Left colon (tissue), 2 donors: Measurements from ENCODE around the gene TAF8. TPM values are rescaled to one million over a fixed set of nuclear protein-coding genes. Genes with fewer than 3 reads are reported as not detected.
"Not testable (repeated sequence)": the region's sequence is repeated elsewhere in the genome, so short reads cannot be mapped to it uniquely, and the experiment has no call there.

Source experiments
- ATAC-seq: fragments of 200-7000 bp; cut with Tn5 transposase; one replicate; pipeline ENCODE4 v1.9.1; 2020; ENCODE audit warnings: mild to moderate bottlenecking, moderate library complexity
- DNase-seq, 2 donors: peaks; one replicate each; pipeline ENCODE4 v3.0.0-alpha.2; 2020
- intact Hi-C, 2 donors: fragments of 100-400 bp; cut with DNase I in 1 of 2; cut with micrococcal nuclease in 1 of 2; formaldehyde crosslinking; loops; one replicate each; pipeline versions ENCODE4 v1.11.2 to v1.14.0; 2022; cut with DNase I, micrococcal nuclease
- total RNA-seq, 2 donors: library from RNA; stranded (reverse); fragmentation: NEBNext Ultra II Directional; extraction: Animal tissue kit (Norgen Biotek cat#: 25700); gene quantifications; one replicate each; pipeline ENCODE4 v1.2.1, GENCODE V29; 2021
- donor health status: DM: no; HTN: no; CAD: no.
- donor health status: DM: yes; HTN: yes; CAD: no.

The TAF8 gene
- total RNA-seq, 2 donors from 2014 or later, result 19.0 to 19.7 TPM

DNA sequence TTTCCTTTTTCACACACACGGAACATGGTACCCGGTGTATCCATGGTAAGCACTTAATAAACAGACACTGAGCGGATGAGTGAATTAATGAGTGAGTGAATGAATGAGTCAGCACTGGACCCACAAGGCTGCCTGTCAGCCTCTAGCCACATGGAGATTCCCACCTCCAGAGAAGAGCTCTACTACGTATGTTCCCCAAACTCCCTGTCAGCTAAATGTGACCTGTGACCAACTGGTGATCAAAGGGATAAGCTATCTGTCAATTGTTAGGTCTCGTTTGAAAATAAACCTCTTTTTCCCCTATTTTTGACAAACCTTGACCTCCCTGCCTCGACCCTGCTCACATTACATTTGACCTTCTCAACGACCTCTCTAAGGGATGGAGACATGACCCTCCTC is 24.5 kb upstream of the TAF8 start:
- DNase-seq (no peak), ATAC-seq (no peak)
- intact Hi-C loops, result no loop called here

DNA sequence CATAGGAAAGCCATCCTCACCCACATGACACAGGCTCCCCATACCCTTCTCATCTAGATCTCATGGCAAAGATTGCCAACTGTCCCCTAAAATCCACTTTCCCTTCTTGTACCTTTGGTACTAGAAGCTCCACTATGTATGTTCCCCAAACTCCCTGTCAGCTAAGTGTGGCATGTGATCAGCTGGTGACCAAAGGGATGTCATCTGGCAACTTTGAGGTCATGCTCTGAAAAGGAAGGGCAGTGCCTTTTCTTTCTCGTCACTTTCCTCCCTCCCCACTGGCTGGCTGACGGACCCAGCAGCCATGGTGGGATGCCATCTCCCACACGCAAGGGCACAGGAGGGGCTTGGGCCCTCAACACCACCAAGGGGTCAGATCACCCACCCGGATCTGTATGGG is 23.8 kb upstream of the TAF8 start:
- no peak for DNase-seq
- intact Hi-C loops, result no loop called here
- ATAC-seq, result no peak

DNA sequence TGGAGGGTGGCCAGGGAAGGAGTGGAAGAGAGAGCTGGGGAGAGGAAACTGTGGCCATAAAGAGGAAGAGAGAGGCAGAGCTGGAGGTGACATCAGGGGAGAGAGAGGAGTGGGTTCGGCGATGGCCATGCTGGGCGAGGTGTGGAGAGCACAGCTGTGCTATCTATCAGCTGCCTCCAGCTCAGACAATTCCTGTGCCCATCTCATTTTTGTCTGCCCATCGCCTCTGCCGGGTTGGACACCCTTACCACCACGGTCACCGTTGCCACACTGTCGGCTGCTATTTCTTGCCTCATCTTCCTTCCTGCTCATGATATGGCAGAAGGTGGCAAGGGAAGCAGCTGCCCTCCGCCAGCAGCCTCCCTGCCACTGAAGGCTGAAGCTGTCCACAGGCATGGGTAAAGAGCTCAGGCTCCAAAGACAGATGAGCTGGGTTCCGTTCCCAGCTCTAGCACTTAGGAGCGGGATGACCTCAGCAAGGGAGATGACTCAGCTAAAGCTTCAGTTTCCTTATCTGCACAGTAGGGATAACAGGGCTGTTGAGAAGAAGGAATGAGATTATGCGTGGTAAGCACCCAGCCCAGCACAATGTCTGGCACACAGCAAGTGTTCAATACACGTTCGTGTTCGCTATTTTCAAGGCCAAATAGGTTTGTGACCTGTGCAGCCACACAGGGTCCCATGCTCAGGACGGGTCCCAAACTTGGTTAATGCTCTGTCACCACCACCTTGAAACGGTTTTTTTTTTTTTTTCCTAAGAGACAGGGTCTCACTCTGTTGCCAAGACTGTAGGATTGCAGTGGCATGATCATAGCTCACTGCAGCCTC is 21.9 kb upstream of the TAF8 start:
- DNase-seq (no peak), ATAC-seq (no peak)

DNA sequence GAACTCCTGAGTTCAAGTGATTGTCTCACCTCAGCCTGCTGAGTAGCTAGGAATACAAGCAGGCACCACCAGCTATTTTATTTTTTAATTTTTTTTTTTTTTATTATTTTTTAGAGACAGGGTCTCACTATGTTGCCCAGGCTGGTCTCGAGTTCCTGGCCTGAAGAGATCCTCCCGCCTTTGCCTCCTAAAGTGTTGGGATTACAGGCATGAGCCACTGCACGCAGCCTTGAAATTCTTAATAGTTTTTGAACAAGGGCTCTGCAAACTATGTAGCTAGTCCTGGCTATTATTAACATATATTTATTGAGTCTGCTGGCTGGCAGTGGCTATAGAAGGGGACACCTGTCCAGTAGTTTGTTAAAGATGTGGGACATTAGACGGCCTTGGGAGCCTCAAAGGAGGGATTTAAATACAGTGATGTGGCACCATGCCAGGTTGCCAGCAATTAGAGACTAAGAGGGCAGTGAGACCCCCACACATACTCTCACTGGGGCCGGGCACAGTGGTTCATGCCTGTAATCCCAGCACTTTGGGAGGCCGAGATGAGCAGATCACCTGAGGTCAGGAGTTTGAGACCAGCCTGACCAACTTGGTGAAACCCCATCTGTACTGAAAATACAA is 21.1 kb upstream of the TAF8 start:
- ATAC-seq (no peak), DNase-seq (no peak)
- intact Hi-C loops, result no loop called here

More for the DNA sequence above, 21.9 kb upstream of the TAF8 start:
- intact Hi-C loops, result no loop called here

DNA sequence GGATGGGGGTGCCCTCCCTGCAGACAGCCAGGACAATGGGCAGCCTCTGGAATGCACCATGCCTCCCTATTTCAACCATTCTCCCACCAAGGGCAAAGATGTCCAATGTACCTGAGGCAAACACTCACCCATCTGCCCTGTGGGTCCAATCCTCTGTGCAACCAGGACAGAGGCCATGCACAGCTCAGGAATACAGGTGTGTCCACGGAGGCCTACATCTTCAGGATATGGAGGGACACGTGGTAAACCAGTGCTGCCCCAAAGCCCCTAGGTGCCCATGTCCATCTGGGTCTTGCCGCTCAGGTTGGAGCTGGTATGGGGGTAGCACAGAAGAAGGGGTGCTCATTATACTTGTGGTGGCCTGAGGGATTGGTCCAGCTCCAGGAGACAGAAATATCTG is 20.4 kb upstream of the TAF8 start:
- intact Hi-C loops, result no loop called here
- ATAC-seq, result no peak
- DNase-seq, result no peak

DNA sequence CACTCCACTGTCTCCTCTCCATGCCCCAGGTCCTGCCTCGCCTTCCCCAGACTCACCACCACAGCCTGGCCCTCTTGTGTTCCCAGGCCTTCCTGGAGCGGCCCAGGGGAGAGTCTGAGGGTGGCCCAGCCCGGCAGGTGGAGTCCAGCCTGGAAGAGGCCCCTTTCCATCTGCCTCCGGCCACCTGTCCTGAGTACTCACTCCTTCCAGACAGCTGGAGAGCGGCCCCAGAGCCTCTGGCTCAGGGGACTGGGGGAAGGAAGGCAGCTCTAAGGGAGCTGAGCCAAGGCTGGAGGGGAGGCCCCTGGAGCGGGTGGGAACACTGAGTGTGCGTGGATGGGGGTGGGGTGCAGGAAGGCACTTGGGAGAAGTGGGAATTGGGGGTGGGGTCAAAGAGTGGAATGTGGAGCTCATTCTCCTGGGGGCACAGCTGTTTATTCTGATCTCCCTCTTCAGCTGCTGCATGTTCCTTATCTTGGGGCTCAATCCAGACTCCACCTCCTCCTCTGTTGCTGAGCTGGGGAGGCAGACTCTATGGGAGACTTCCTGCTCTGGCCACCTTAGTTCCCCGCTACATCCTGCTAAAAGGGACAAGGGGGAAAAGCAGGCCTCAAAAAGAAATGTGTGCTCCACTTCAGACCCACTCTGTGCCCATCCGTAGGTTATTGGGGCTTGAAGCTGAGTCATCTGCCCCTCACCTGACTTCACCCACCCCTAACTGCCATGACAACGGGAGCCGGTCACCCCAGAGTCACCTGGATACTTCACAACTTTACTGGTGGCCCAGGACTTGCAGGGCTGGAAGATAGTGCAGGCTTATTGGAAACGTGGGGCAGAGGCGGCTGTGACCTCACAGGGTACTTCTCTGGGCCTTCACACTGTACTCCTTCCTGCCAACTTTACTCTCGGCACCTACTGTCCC is 19.5 kb upstream of the TAF8 start:
- DNase-seq (no peak), ATAC-seq (no peak)
- intact Hi-C loops, result no loop called here

DNA sequence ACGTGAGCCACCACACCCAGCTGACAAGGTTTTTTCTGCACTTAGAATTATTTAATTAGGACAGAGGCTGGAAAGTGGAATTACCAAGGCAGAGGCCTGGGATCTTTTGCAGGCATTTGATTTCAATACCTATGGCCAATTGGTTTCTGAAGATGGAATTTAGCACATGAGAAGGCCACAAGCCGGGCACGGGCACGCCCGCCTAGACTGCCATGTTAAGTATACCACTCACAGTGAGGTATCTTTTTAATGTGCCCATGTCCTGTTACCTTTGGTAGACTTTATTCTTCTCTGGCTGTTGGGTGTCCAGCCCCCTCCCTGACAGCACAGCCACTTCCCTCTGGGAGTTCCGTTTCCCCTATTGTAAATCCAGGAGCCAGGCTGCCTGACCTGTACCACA is 18.0 kb upstream of the TAF8 start:
- no peak for DNase-seq
- intact Hi-C loops, result no loop called here

DNA sequence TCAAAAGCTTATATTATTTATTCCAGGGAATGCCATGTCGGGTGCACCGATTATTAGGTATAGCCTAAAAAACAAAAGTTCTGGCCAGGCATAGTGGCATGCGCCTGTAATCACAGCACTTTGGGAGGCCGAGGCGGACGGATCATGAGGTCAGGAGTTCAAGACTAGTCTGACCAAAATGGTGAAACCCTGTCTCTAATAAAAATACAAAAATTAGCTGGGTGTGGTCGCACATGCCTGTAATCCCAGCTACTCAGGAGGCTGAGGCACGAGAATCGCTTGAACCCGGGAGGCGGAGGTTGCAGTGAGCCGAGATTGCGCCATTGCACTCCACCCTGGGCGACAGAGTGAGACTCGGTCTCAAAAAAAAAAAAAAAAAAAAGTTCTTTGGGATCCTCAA is 12.7 kb upstream of the TAF8 start:
- ATAC-seq, intact Hi-C loops, DNase-seq: not testable (repeated sequence)

More for the DNA sequence above, 18.0 kb upstream of the TAF8 start:
- ATAC-seq, result no peak

DNA sequence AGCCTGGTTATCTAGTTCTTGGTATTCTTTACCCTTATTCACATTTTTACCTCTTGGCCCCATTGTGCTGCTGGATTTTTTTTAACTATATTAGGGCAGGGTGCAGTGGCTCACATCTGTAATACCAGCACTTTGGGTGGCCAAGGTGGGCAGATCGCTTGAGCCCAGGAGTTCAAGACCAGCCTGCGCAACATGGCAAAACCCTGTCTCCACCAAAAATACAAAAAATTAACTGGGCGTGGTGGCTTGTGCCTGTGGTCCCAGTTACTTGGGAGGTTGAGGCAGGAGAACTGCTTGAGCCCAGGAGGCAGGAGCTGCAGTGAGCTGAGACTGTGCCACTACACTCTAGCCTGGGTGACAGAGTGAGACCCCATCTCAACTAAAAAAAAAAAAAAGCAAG is 12.2 kb upstream of the TAF8 start:
- DNase-seq (no peak), ATAC-seq (no peak)
- intact Hi-C loops, result no loop called here

DNA sequence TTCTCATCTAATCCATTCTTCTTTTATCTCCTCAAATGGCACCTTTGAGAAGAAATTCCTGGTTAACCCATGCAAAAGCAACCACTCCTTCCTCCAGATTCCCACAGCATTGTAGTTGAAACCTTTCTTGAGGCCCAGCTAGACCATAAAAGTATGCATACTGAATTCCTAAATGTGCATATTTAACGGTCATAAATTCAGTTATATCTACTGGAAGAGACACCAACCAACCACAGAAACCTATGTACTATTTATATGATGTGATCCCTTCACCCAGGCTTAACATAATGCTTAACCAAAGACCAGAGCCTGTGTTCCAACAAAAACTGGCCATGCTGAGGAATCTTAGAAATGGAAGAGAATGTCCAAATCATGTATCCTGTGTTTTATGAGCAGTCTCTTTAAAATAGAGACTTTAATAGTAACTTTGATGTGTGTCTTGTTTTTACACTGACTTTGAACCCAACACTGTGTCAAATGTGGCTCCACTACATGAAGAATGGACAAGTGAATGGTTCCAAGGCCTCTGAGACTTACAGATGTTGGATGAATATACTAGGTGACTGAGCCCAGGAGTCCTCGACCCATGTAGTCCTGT is 11.4 kb upstream of the TAF8 start:
- ATAC-seq (no peak), DNase-seq (no peak)
- intact Hi-C loops, result no loop called here

DNA sequence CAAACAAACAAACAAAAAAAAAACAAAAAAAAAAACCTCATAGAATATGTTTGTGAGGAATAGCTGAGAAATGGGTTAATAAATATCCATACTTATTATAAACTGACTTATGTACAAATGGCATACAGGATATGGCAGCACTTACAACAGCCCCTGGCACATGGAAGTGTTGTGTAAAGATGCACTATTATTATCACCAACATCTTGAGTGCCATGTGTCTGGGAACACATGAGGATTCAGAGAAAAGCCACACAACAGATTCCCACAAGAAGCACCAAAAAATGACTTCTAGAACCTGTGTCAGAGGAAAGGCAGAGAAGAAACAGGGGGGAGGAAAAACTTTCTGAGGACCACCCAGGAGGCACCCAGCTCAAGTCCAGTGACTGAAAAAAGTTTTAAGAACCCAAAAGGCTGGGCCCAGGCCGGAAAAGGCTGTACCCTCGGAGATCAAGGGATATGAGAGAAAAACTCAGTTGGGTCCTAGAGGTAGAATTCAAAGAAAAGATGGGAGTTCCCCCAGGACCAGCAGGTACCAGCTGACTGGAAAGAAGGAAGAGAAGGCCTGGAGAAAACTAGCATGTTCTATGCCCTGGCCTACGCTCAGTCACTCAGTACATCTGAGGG is 9.4 kb upstream of the TAF8 start:
- intact Hi-C loops, result loop anchor here (5.0 to 10.0 kb wide), 3 partner anchors 104 to 256 kb away; partner anchors contain the start of genes PRICKLE4 (in 1 of the 2) and TOMM6 (in 1 of the 2)
- ATAC-seq (no peak), DNase-seq (no peak)

DNA sequence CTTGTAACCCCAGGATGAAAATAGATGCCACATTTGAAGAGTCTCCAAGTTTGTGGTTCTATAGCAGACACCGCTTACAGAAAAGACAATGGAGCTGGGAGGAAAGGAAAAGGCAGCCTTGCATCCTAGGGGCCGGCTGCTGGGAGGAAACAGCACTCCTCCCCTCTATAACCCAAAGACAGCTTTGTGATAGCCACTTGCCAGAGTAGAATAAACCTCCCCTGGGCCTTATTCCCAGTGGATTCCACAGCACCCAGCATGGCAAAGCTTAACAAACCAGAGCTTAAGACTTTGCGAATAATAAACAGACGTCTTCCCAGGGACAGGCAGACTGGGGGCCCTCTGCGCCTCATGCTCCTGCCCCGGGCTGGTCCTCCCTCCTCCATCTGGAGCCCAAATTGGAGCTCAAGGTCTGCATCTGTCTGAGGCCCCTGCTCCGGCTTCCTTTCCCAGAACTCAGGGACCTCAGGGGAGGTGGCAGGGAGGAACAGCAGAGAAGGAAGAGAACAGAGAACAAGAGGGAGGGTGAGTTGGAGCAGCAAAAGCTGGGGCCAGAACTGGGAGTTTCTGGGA is 8.8 kb upstream of the TAF8 start:
- DNase-seq (no peak), ATAC-seq (no peak)

DNA sequence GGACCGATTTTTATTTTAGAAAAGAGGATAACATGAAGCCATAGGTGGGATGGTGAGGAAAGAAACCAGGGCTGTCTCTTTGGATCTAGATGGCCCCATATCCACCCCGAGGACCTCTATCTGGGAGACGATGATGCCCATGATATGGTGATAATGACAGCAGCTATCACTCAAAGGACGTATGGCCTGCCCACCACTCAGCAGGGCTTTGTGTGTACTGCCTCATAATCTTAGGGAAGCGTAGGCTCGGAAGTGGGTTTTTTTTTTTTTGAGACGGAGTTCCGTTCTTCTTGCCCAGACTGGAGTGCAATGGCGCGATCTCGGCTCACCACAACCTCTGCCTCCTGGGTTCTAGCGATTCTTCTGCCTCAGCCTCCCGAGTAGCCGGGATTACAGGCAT is 8.2 kb upstream of the TAF8 start:
- ATAC-seq (no peak), DNase-seq (no peak)
- intact Hi-C loops, result loop anchor here (5.0 to 10.0 kb wide), 3 partner anchors 105 to 257 kb away; partner anchors contain the start of genes PRICKLE4 (in 1 of the 2) and TOMM6 (in 1 of the 2)

More for the DNA sequence above, 8.8 kb upstream of the TAF8 start:
- intact Hi-C loops, result loop anchor here (5.0 to 10.0 kb wide), 3 partner anchors 104 to 257 kb away; partner anchors contain the start of genes PRICKLE4 (in 1 of the 2) and TOMM6 (in 1 of the 2)

DNA sequence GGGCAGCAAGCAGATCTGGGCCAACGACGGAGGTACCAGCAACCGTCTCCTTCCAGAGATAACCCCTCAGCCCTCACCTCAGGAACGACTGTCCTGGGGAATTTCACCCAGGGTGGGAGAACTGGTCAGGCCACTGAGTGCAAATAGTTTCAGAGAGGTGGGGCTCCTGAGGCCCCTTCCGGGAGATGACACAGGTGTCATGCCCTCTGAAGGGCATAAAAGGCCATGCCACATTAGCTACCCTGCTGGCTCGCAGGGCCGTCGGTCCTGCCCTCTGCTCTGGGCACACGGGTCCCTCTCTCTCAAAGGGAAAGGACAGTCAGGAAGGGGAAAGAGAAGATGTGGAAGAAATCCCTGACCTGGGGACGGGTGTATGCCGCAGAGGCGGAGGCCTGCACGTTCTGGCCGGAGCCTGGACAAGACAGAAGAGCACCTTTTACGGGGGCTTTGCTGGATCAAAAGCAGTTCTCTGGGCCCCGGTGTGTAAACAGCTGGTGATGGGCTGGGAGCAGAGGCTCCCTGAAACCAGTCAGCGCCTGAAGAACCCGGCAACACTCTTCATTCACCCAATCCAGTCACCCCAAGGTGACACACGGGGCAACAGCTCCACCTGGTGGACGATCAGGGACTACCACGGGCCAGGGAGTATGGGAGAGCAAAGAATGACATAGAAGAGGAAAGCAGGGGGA is 6.4 kb upstream of the TAF8 start:
- DNase-seq, result peak; percentile 84 to 87
- intact Hi-C loops, result loop anchor here (5.0 to 10.0 kb wide), 3 partner anchors 107 to 259 kb away; partner anchors contain the start of genes PRICKLE4 (in 1 of the 2) and TOMM6 (in 1 of the 2)
- ATAC-seq, result peak; percentile 65

DNA sequence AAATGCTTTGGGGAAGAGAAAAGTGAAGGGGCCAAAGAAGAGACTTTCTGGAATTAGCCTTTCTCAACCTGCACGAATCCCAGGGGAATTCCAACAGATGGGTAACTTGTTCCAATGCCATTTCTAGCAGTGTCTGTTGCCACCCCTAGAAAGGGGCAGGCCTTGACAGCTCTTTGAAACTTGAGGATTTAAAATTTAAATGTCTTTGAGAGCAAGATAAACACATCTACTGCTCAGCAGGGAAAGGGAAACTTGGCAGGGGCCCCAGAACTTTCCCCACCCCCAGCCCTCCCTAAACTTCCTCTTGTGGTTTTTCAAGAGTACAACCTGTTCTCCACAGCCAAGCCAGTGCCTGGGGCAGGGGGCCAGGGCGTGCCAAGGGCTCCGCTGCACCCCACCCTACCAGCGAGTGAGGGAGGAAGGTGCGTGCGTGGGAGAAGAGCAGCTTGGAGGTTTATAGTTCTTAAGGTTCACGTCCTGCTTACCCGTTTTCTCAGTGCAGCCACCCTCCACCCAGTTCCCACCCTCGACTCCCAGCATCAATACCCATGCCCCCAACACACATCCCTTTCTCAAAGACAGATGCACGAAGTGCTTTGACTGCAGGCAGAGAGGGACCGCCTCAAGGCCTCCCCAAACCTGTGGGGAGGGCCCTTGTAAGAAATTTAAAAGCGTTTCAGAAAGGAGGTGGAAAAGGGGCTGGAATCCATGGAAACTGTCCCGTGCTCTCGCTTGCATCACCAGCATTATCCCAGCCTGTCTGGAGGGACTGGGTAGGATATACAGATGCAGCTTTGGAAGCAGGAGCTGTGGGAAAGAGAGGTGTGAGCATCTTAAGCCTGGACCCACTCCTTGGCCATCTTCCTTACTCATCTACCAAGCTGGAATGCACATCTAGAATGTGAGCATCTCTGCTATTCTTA is 4.5 kb upstream of the TAF8 start:
- peak; percentile 88 to 97 for DNase-seq
- peak; percentile 56 for ATAC-seq
- intact Hi-C loops, result loop anchor here (5.0 to 10.0 kb wide), 3 partner anchors 111 to 263 kb away; partner anchors contain the start of genes PRICKLE4 (in 2 of the 2) and TOMM6 (in 1 of the 2)
